Osteoblast (primary cell): ENCODE data around the gene C4B. TPM values are rescaled to one million over a fixed set of nuclear protein-coding genes. Genes with fewer than 3 reads are reported as not detected.
A peak's percentile ranks its signal among the peaks of the same experiment; 100 is the strongest.
"Not testable (repeated sequence)": the region's sequence is repeated elsewhere in the genome, so short reads cannot be mapped to it uniquely, and the experiment has no call there.

Source experiments
- DNase-seq: peaks from one replicate; pipeline ENCODE4 v3.0.0; 2011; ENCODE audit warnings: low spot score, mixed read lengths; ENCODE audit not compliant: insufficient read length; ENCODE audit errors: missing footprints
- H2AFZ ChIP-seq: 2 replicates; pipeline ENCODE4 v1.6.0; 2011; ENCODE audit warnings: mild to moderate bottlenecking, low read length
- H3K27ac ChIP-seq: 2 replicates; pipeline ENCODE4 v1.5.1; 2011; ENCODE audit warnings: mild to moderate bottlenecking, low read depth, low read length, moderate library complexity
- H3K27me3 ChIP-seq: 2 replicates; pipeline ENCODE4 v1.6.0; 2012; ENCODE audit warnings: mild to moderate bottlenecking, control low read depth, inconsistent platforms, low read length, moderate library complexity; ENCODE audit not compliant: insufficient read depth
- H3K36me3 ChIP-seq: 2 replicates; pipeline ENCODE4 v1.5.1; 2011; ENCODE audit warnings: mild to moderate bottlenecking, low read length, control low read depth, moderate library complexity; ENCODE audit not compliant: insufficient read depth
- H3K4me1 ChIP-seq: 2 replicates; pipeline ENCODE4 v1.5.1; 2011; ENCODE audit warnings: mild to moderate bottlenecking, low read length, control low read depth, moderate library complexity; ENCODE audit not compliant: insufficient read depth
- H3K4me2 ChIP-seq: 2 replicates; pipeline ENCODE4 v1.6.0; 2011; ENCODE audit warnings: mild to moderate bottlenecking, low read length; ENCODE audit not compliant: insufficient read depth
- H3K4me3 ChIP-seq: fragments of 200-600 bp; sonication (generic); 3 replicates; pipeline ENCODE4 v1.5.1; 2012; ENCODE audit warnings: mild to moderate bottlenecking, low read length, inconsistent platforms; ENCODE audit not compliant: insufficient read depth
- H3K79me2 ChIP-seq: 2 replicates; pipeline ENCODE4 v1.6.0; 2012; ENCODE audit warnings: mild to moderate bottlenecking, low read length, control low read depth, inconsistent platforms; ENCODE audit not compliant: insufficient read depth
- H3K9me3 ChIP-seq: 2 replicates; pipeline ENCODE4 v1.5.1; 2011; ENCODE audit warnings: low read depth, low read length, control low read depth
- H4K20me1 ChIP-seq: 2 replicates; pipeline ENCODE4 v1.6.0; 2012; ENCODE audit warnings: mild to moderate bottlenecking, low read length, control low read depth; ENCODE audit not compliant: insufficient read depth
- total RNA-seq: library from RNA; depleted of rRNA; stranded (reverse); fragments of >200 nt; gene quantifications from 2 replicates; pipeline ENCODE4 v1.2.3, GENCODE V29; 2012

The C4B gene
- total RNA-seq, 1 donor, result 6.5 TPM

GRCh38 chr6:32010856-32011530 lies 3.6 kb upstream of the C4B start:
- not testable (repeated sequence) for H3K4me3 ChIP-seq, H3K4me1 ChIP-seq, H3K9me3 ChIP-seq, H3K27ac ChIP-seq, H3K79me2 ChIP-seq, H4K20me1 ChIP-seq, H2AFZ ChIP-seq, H3K4me2 ChIP-seq, H3K27me3 ChIP-seq, H3K36me3 ChIP-seq
- DNase-seq, result peak; percentile 1

GRCh38 chr6:32012941-32013617 lies 1.5 kb upstream of the C4B start:
- H2AFZ ChIP-seq, DNase-seq, H3K27me3 ChIP-seq, H3K4me1 ChIP-seq, H3K4me2 ChIP-seq, H4K20me1 ChIP-seq, H3K9me3 ChIP-seq, H3K36me3 ChIP-seq, H3K27ac ChIP-seq, H3K4me3 ChIP-seq, H3K79me2 ChIP-seq: not testable (repeated sequence)

DNA sequence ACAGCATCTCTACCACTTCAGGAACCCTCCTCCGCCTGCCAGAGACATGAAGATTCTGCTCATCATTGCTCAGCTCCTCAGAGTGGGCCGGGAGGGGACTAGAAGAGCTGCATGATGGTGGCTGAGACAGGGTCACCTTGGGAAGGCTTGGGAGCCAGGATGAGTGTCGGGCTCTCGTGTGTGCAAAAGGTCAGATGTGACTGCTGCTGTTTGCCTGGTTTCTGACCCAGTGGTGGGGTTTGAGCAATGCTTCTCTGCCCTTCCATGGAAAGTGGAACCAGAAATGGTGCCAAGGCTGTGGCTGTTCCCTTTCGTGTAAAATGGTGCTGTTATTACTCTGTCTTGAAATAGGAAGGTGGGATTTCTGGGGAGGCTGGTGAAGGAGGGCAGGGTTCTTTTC lies 857 bp upstream of the C4B start:
- H4K20me1 ChIP-seq, H3K27me3 ChIP-seq, H3K27ac ChIP-seq, DNase-seq, H3K4me2 ChIP-seq, H3K79me2 ChIP-seq, H2AFZ ChIP-seq, H3K9me3 ChIP-seq, H3K36me3 ChIP-seq, H3K4me1 ChIP-seq, H3K4me3 ChIP-seq: not testable (repeated sequence)

- not testable (repeated sequence) for H3K4me2 ChIP-seq, H3K9me3 ChIP-seq, H4K20me1 ChIP-seq, H3K36me3 ChIP-seq, H2AFZ ChIP-seq, H3K79me2 ChIP-seq, H3K4me1 ChIP-seq, H3K4me3 ChIP-seq, DNase-seq, H3K27me3 ChIP-seq, H3K27ac ChIP-seq
Measured at GRCh38 chr6:32022100-32022499, 7.5 kb downstream of the C4B start.

- DNase-seq, H3K4me1 ChIP-seq, H3K27ac ChIP-seq, H3K36me3 ChIP-seq, H3K4me3 ChIP-seq, H3K9me3 ChIP-seq, H3K79me2 ChIP-seq, H4K20me1 ChIP-seq, H3K4me2 ChIP-seq, H2AFZ ChIP-seq, H3K27me3 ChIP-seq: not testable (repeated sequence)
Measured at GRCh38 chr6:32028631-32029030, 14.0 kb downstream of the C4B start.

DNA sequence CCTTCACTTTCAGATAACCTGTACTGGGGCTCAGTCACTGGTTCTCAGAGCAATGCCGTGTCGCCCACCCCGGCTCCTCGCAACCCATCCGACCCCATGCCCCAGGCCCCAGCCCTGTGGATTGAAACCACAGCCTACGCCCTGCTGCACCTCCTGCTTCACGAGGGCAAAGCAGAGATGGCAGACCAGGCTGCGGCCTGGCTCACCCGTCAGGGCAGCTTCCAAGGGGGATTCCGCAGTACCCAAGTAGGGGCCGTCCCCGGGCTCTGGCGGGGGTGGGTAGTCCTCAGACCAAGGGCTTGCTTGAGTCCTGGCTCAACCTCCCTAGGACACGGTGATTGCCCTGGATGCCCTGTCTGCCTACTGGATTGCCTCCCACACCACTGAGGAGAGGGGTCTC lies 15.0 kb downstream of the C4B start:
- H3K4me3 ChIP-seq, H3K27ac ChIP-seq, H3K27me3 ChIP-seq, H3K4me2 ChIP-seq, H3K9me3 ChIP-seq, H3K79me2 ChIP-seq, DNase-seq, H3K4me1 ChIP-seq, H4K20me1 ChIP-seq, H3K36me3 ChIP-seq, H2AFZ ChIP-seq: not testable (repeated sequence)

DNA sequence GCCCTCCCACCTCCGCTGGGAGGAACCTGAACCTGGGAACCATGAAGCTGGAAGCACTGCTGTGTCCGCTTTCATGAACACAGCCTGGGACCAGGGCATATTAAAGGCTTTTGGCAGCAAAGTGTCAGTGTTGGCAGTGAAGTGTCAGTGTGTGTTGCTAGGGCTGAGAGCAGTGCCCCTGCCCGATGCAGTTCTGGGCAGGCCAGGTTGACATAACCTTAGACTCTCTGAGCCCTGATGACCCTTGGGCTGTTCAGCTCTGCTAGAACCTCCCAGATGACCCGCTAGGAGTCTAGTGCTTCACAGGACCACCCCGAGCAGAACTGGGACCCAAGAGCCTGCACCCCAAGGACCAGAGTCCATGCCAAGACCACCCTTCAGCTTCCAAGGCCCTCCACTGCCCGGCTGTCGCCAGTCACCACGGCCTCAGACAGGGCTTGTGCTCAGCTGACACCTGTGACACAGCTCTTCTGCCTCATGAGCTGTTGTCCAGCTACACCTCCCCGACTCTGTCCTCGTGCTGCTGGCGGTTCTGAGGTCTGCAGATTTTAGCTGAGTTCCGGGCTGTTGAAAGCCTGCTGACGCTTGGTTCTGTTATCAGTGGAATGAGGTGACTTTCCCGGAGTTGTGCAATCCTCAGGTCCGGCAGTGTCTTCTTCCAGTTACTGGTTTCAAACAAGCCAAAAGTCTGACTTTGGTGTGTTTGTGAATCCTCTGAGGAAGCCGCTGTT lies 20.9 kb downstream of the C4B start:
- H3K27ac ChIP-seq, H3K4me1 ChIP-seq, H3K36me3 ChIP-seq, DNase-seq, H2AFZ ChIP-seq, H3K27me3 ChIP-seq, H3K4me2 ChIP-seq, H3K79me2 ChIP-seq, H3K4me3 ChIP-seq, H4K20me1 ChIP-seq, H3K9me3 ChIP-seq: not testable (repeated sequence)

- H3K4me1 ChIP-seq, H4K20me1 ChIP-seq, H3K36me3 ChIP-seq, DNase-seq, H2AFZ ChIP-seq, H3K27me3 ChIP-seq, H3K4me2 ChIP-seq, H3K4me3 ChIP-seq, H3K9me3 ChIP-seq, H3K27ac ChIP-seq, H3K79me2 ChIP-seq: not testable (repeated sequence)
Measured at GRCh38 chr6:32037136-32037535, 22.5 kb downstream of the C4B start.
